H1 (cell line): ENCODE data around the gene INPP5K.

ENCODE experiments used
- ATF2 ChIP-seq: IDR thresholded peaks from 2 replicates; pipeline ENCODE4 v1.6.1; 2012; ENCODE audit warnings: low read length, inconsistent platforms
- CHD7 ChIP-seq: fragments of 300-600 bp; sonication (generic); IDR thresholded peaks from 2 replicates; pipeline ENCODE4 v1.7.1; 2012; ENCODE audit warnings: low read length, moderate library complexity, mild to moderate bottlenecking, inconsistent platforms; ENCODE audit not compliant: insufficient replicate concordance
- CTCF ChIP-seq, 3 experiments: IDR thresholded peaks; 1 replicate in 2 of 3; 2 replicates in 1 of 3; pipeline versions ENCODE4 v1.5.1 to v1.6.1; 2011; ENCODE audit warnings: low read length in 3 of 3, mild to moderate bottlenecking in 3 of 3, inconsistent platforms in 2 of 3, low read depth in 1 of 3, moderate library complexity in 1 of 3; ENCODE audit not compliant: insufficient read depth in 1 of 3; ENCODE audit errors: control extremely low read depth in 1 of 3
- EZH2 ChIP-seq: fragments of 200-600 bp; sonication (generic); IDR thresholded peaks from 2 replicates; pipeline ENCODE4 v1.7.1; 2012; ENCODE audit warnings: low read depth, mild to moderate bottlenecking, moderate library complexity, low read length, inconsistent platforms; ENCODE audit not compliant: severe bottlenecking
- TBP ChIP-seq: IDR thresholded peaks from 2 replicates; pipeline ENCODE4 v1.6.1; 2011; ENCODE audit warnings: low read depth, low read length, improper control_type of control experiment
- YY1 ChIP-seq: IDR thresholded peaks from 2 replicates; pipeline ENCODE4 v1.6.1; 2011; ENCODE audit warnings: low read depth, mild to moderate bottlenecking, low read length

GRCh38 chr17:1565877-1566276 is 49.5 kb upstream of the INPP5K start:
- TF ChIP-seq CTCF (IDR thresholded peaks at IDR 0.05; ENCODE audit: control extremely low read depth in 1 of 3, insufficient read depth in 1 of 3, low read depth in 1 of 3, low read length in 3 of 3) (no peak), YY1 (no peak), EZH2 (no peak), TBP (no peak), CHD7 (no peak), ATF2 (no peak)
